ENCODE measurements around the gene PCDHGA8.

The PCDHGA8 gene

DNA sequence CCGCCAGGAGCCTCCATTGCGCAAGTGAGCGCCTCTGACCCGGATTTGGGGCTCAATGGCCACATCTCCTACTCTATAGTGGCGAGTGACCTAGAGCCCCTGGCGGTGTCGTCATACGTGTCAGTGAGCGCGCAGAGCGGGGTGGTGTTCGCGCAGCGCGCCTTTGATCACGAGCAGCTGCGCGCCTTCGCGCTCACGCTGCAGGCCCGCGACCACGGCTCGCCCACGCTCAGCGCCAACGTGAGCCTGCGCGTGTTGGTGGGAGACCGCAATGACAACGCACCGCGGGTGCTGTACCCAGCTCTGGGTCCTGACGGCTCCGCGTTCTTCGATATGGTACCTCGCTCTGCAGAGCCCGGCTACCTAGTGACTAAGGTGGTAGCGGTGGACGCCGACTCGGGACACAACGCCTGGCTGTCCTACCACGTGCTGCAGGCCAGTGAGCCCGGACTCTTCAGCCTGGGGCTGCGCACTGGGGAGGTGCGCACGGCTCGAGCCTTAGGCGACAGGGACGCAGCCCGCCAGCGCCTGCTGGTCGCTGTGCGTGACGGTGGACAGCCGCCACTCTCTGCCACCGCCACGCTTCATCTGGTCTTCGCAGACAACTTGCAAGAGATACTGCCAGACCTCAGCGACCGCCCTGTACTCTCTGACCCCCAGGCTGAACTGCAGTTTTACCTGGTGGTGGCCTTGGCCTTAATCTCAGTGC, 17.3 kb downstream of the PCDHGA8 start:
- Histone ChIP-seq H3K9me3 (ENCODE audit: insufficient read depth, low read length) (peaks cover 21% of the 10 kb centered on the region; the same call in 1 of the 2 replicates), H3F3A (ENCODE audit: insufficient read depth) (no peaks in the 10 kb centered on the region), H3K36me3 (ENCODE audit: low read length) (peaks cover 12% of the 10 kb centered on the region), H3K9ac (ENCODE audit: low read length) (no peak overlapping the region), H3K4me2 (ENCODE audit: low read depth, low read length, poor library complexity, severe bottlenecking) (no peak overlapping the region), H3K4me3 (ENCODE audit: insufficient read depth, low read length, poor library complexity, severe bottlenecking) (no peak overlapping the region), H4K20me1 (ENCODE audit: low read depth, low read length) (no peaks in the 10 kb centered on the region), H3K27me3 (ENCODE audit: low read length) (no peaks in the 10 kb centered on the region), H2AFZ (ENCODE audit: low read depth, low read length, severe bottlenecking) (no peak overlapping the region), H3K79me2 (ENCODE audit: insufficient read depth, low read length) (peaks cover 3% of the 10 kb centered on the region; the same call in 1 of the 2 replicates), H3K9me2 (replicated peaks; ENCODE audit: insufficient read depth, low read length) (no peaks in the 10 kb centered on the region), H3K27ac (ENCODE audit: low read depth, low read length) (no peak overlapping the region)
- no peak for TF ChIP-seq EZH2phosphoT487 (conservative IDR thresholded peaks at IDR 0.05; ENCODE audit: low read length)
- TF ChIP-seq, protein P1, sequence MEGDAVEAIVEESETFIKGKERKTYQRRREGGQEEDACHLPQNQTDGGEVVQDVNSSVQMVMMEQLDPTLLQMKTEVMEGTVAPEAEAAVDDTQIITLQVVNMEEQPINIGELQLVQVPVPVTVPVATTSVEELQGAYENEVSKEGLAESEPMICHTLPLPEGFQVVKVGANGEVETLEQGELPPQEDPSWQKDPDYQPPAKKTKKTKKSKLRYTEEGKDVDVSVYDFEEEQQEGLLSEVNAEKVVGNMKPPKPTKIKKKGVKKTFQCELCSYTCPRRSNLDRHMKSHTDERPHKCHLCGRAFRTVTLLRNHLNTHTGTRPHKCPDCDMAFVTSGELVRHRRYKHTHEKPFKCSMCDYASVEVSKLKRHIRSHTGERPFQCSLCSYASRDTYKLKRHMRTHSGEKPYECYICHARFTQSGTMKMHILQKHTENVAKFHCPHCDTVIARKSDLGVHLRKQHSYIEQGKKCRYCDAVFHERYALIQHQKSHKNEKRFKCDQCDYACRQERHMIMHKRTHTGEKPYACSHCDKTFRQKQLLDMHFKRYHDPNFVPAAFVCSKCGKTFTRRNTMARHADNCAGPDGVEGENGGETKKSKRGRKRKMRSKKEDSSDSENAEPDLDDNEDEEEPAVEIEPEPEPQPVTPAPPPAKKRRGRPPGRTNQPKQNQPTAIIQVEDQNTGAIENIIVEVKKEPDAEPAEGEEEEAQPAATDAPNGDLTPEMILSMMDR (IDR thresholded peaks at IDR 0.05; ENCODE audit: insufficient read depth, low read length, poor library complexity, severe bottlenecking), result no peak

DNA sequence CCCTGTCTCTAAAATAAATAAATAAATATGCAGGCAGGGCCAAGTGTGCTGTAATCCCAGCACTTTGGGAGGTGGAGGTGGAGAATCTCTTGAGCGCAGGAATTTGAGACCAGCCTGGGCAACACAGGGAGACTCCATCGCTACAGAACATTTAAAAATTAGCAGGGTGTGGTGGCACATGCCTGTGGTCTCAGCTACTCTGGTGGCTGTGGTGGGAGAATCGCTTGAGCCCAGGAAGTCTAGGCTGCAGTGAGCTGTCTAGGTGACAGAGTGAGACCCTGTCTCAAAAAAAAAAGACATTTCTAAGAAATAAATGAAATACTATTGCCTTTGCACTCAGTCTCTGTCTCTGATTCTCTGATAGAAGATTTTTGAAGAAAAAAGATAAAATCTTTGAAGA, 19.1 kb downstream of the PCDHGA8 start:
- no peaks in the 10 kb centered on the region for H4K20me1 ChIP-seq (ENCODE audit: low read depth, low read length)
- H3K9ac ChIP-seq (ENCODE audit: low read length), result no peak overlapping the region
- H2AFZ ChIP-seq (ENCODE audit: low read depth, low read length, severe bottlenecking), result no peak overlapping the region
- no peaks in the 10 kb centered on the region for H3K9me2 ChIP-seq (replicated peaks; ENCODE audit: insufficient read depth, low read length)
- H3K4me2 ChIP-seq (ENCODE audit: low read depth, low read length, poor library complexity, severe bottlenecking), result no peak overlapping the region
- H3K27ac ChIP-seq (ENCODE audit: low read depth, low read length), result no peak overlapping the region
- H3K27me3 ChIP-seq (ENCODE audit: low read length), result no peaks in the 10 kb centered on the region
- TF ChIP-seq, protein P1 (IDR thresholded peaks at IDR 0.05; ENCODE audit: insufficient read depth, low read length, poor library complexity, severe bottlenecking), result no peak
- no peak for TF ChIP-seq EZH2phosphoT487 (conservative IDR thresholded peaks at IDR 0.05; ENCODE audit: low read length)
- H3K79me2 ChIP-seq (ENCODE audit: insufficient read depth, low read length), result 0 out of 2 replicates have a peak, but pooled peaks cover 3% of the 10 kb centered on the region
- peaks cover 26% of the 10 kb centered on the region; the same call in 1 of the 2 replicates for H3K9me3 ChIP-seq (ENCODE audit: insufficient read depth, low read length)
- H3K4me3 ChIP-seq (ENCODE audit: insufficient read depth, low read length, poor library complexity, severe bottlenecking), result no peak overlapping the region
- H3K36me3 ChIP-seq (ENCODE audit: low read length), result peaks cover 7% of the 10 kb centered on the region
- 0 out of 2 replicates have a peak, but pooled peaks cover 5% of the 10 kb centered on the region for H3F3A ChIP-seq (ENCODE audit: insufficient read depth)

DNA sequence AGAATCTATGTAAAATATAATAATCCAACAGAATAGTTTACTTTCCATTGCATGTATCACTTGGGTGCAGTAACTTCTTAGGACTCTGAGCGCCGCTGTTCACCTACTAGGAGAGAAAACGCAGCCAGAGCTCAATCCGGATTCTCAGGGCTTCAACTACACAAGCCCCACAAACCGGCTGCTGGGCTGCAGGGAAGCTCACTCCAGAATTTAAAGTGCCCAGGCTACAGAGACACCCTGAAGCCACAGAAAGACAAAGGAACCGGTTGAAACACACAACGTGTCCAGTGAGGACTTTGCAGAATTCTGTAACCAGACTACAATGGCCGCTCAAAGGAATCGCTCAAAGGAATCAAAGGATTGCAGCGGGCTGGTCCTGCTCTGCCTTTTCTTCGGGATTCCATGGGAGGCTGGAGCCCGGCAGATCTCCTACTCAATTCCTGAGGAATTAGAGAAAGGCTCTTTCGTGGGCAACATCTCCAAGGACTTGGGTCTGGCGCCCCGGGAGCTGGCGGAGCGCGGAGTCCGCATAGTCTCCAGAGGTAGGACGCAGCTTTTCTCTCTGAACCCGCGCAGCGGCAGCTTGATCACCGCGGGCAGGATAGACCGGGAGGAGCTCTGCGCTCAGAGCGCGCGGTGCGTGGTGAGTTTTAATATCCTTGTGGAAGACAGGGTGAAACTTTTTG, 20.6 kb downstream of the PCDHGA8 start, which contains the start of gene PCDHGA10:
Gene PCDHGA10 (plus strand): TSS at position 134 of the 686 bp plus-strand sequence. CDS start 189 bp downstream, at position 323.
- Histone ChIP-seq H3F3A (ENCODE audit: insufficient read depth) (0 out of 2 replicates have a peak, but pooled peaks cover 5% of the 10 kb centered on the region), H3K27me3 (ENCODE audit: low read length) (no peaks in the 10 kb centered on the region), H3K27ac (ENCODE audit: low read depth, low read length) (no peak within 1 kb of the TSS), H2AFZ (ENCODE audit: low read depth, low read length, severe bottlenecking) (no peak within 1 kb of the TSS), H3K4me3 (ENCODE audit: insufficient read depth, low read length, poor library complexity, severe bottlenecking) (no peak within 1 kb of the TSS), H3K9ac (ENCODE audit: low read length) (no peak within 1 kb of the TSS), H3K9me2 (replicated peaks; ENCODE audit: insufficient read depth, low read length) (no peaks in the 10 kb centered on the region), H3K9me3 (ENCODE audit: insufficient read depth, low read length) (peaks cover 15% of the 10 kb centered on the region; the same call in 1 of the 2 replicates), H3K36me3 (ENCODE audit: low read length) (no peaks in the 10 kb centered on the region), H3K79me2 (ENCODE audit: insufficient read depth, low read length) (0 out of 2 replicates have a peak, but pooled peaks cover 3% of the 10 kb centered on the region), H4K20me1 (ENCODE audit: low read depth, low read length) (no peaks in the 10 kb centered on the region), H3K4me2 (ENCODE audit: low read depth, low read length, poor library complexity, severe bottlenecking) (no peak within 1 kb of the TSS)
- TF ChIP-seq, protein P1 (IDR thresholded peaks at IDR 0.05; ENCODE audit: insufficient read depth, low read length, poor library complexity, severe bottlenecking), result no peak
- no peak for TF ChIP-seq EZH2phosphoT487 (conservative IDR thresholded peaks at IDR 0.05; ENCODE audit: low read length)
